ENCODE measurements around the gene CDAN1. TPM values are rescaled to one million over a fixed set of nuclear protein-coding genes. Genes with fewer than 3 reads are reported as not detected.

The CDAN1 gene
- total and polyA plus RNA-seq, 2 of the 4 experiments (the other 2 are of a cell fraction) = 4.7 to 5.6 TPM

GRCh38 chr15:42681119-42681518 is 55.8 kb downstream of the CDAN1 start:
- no peak overlapping the region for H4K8ac ChIP-seq (ENCODE audit: low read depth in 2 of 2, low read length in 2 of 2)
- in situ Hi-C loops (cut with MboI; ENCODE audit: low sequenced_read_pairs) (no loop called here), dilution Hi-C loops (cut with HindIII; ENCODE audit: low sequenced_read_pairs, unreplicated experiment) (no loop called here), intact Hi-C loops (cut with micrococcal nuclease) (no loop called here)
- ChIA-PET CTCF (interaction anchor here (0.6 kb wide), 1 partner anchor 1325 kb away, joined by 3 read pairs; no protein-coding TSS in a partner anchor), POLR2A (ENCODE audit: unreplicated experiment) (no interaction called here)
- no peak overlapping the region for H3K56ac ChIP-seq (ENCODE audit: extremely low read depth, insufficient read depth, low read length)
- H2AK5ac ChIP-seq (ENCODE audit: low read depth, low read length) = no peak overlapping the region
- no peaks in the 10 kb centered on the region for H3K27me3 ChIP-seq (ENCODE audit: control insufficient read depth, insufficient read depth, low read length)
- H3K4me2 ChIP-seq (ENCODE audit: low read depth, low read length) = no peak overlapping the region
- no peak overlapping the region for H3K4me3 ChIP-seq (ENCODE audit: insufficient read depth, low read depth, low read length)
- no peak overlapping the region for H2BK5ac ChIP-seq (ENCODE audit: low read depth, low read length, poor library complexity, severe bottlenecking)
- H3K23ac ChIP-seq (ENCODE audit: low read depth, low read length) = no peak overlapping the region
- H4K20me1 ChIP-seq (ENCODE audit: insufficient read depth, low read length) = no peaks in the 10 kb centered on the region; the same call in 1 of the 2 replicates
- no peak overlapping the region for H2BK120ac ChIP-seq (ENCODE audit: low read depth, low read length)
- H2BK15ac ChIP-seq (ENCODE audit: low read depth, low read length) = no peak overlapping the region
- H3K18ac ChIP-seq (ENCODE audit: low read depth, low read length) = no peak overlapping the region
- H3K9me3 ChIP-seq (ENCODE audit: control insufficient read depth, insufficient read depth, low read length) = no peaks in the 10 kb centered on the region
- no peak for DNase-seq
- 91% methylated on average over 5 of the region's 6 CpGs; no CpG with 5 or more reads in 1 of the 2 experiments for WGBS, 2 experiments (ENCODE audit: extremely low coverage in 2 of 2, insufficient read length in 1 of 2)
- H4K91ac ChIP-seq (ENCODE audit: insufficient read depth, low read depth, low read length) = no peak overlapping the region
- H3K4me1 ChIP-seq (ENCODE audit: control insufficient read depth, insufficient read depth, low read length) = no peaks in the 10 kb centered on the region
- TF ChIP-seq USF2 (IDR thresholded peaks at IDR 0.05; ENCODE audit: low read depth, low read length) (no peak), CTCF (conservative IDR thresholded peaks at IDR 0.05; ENCODE audit: low read depth, low read length) (no peak), FOS (IDR thresholded peaks at IDR 0.05; ENCODE audit: low read depth, low read length) (no peak), RAD21 (IDR thresholded peaks at IDR 0.05; ENCODE audit: low read length) (no peak), NFE2L2 (IDR thresholded peaks at IDR 0.05; ENCODE audit: low read depth, low read length) (no peak), MXI1 (IDR thresholded peaks at IDR 0.05; ENCODE audit: borderline replicate concordance, low read depth, low read length) (no peak), POLR2A (IDR thresholded peaks at IDR 0.05; ENCODE audit: low read depth, low read length) (no peak), CHD1 (IDR thresholded peaks at IDR 0.05; ENCODE audit: low read depth, low read length) (no peak), BHLHE40 (IDR thresholded peaks at IDR 0.05; ENCODE audit: low read depth, low read length) (no peak)
- H2AK9ac ChIP-seq (replicated peaks; ENCODE audit: low read depth, low read length, poor library complexity) = no peak overlapping the region
- H3K9me1 ChIP-seq (ENCODE audit: insufficient read depth, low read length) = peaks cover 8% of the 10 kb centered on the region
- H2AFZ ChIP-seq (replicated peaks; ENCODE audit: low read length, poor library complexity) = no peak overlapping the region
- no peak for ATAC-seq (ENCODE audit: low read depth)
- H3K9ac ChIP-seq (ENCODE audit: low read depth, low read length) = no peak overlapping the region
- H3K4ac ChIP-seq (ENCODE audit: low read depth, low read length) = no peak overlapping the region
- H4K5ac ChIP-seq (ENCODE audit: low read depth, low read length) = no peak overlapping the region
- no peak overlapping the region for H3K27ac ChIP-seq (ENCODE audit: insufficient read depth, low read length)
- no peak overlapping the region for H2BK20ac ChIP-seq (ENCODE audit: low read depth, low read length)
- no peak overlapping the region for H3K14ac ChIP-seq (replicated peaks; ENCODE audit: low read depth, low read length)
- H3K79me1 ChIP-seq (ENCODE audit: low read depth in 1 of 2, low read length in 2 of 2) = no peaks in the 10 kb centered on the region
- peaks cover 30% of the 10 kb centered on the region for H3K36me3 ChIP-seq (ENCODE audit: control insufficient read depth, insufficient read depth, low read length)
- no TSS peak for BruUV-seq (replicated peaks)

Measured in IMR-90 (cell line).